ENCODE results near the gene NENF.

GRCh38 chr1:212485913-212486618 is 53.3 kb downstream of the NENF start:
- TF ChIP-seq POLR2A (IDR thresholded peaks at IDR 0.05) (no peak), CTCF (IDR thresholded peaks at IDR 0.05) (no peak)
